Endothelial cell of umbilical vein (primary cell): ENCODE data around the gene CRTAP. TPM values are rescaled to one million over a fixed set of nuclear protein-coding genes. Genes with fewer than 3 reads are reported as not detected.

ENCODE experiments used
- BruUV-seq: library from RNA; stranded (reverse); fragments of 400-500 nt; replicated peaks from 2 replicates; lab custom pipeline; 2021; lab: Mats Ljungman, UMichigan
- CTCF ChIA-PET: fragments of 300-600, 350-600 bp; sonication (Branson Sonifier 250); formaldehyde crosslinking; loops from one replicate; lab custom pipeline; 2021; ENCODE audit warnings: antibody characterized with exemption, inconsistent platforms; lab: Charles Lee
- POLR2A ChIA-PET: fragments of 300-600, 350-600 bp; sonication (Branson Sonifier 250); formaldehyde crosslinking; loops from one replicate; lab custom pipeline; 2021; ENCODE audit warnings: antibody characterized with exemption, inconsistent platforms; lab: Charles Lee
- DNase-seq: peaks from one replicate; pipeline ENCODE4 v3.0.0-alpha.2; 2011; ENCODE audit warnings: low read depth, low spot score
- FAIRE-seq: peaks from 2 replicates; lab custom pipeline; 2011; peaks lifted over from hg19 to GRCh38; lab: Jason Lieb, UNC
- H2AFZ ChIP-seq: 2 replicates; pipeline ENCODE4 v1.6.0; 2012; ENCODE audit warnings: low read depth, low read length, control low read depth, inconsistent platforms
- H3K27ac ChIP-seq: 2 replicates; pipeline ENCODE4 v1.5.1; 2011; ENCODE audit warnings: low read depth, mild to moderate bottlenecking, control low read depth, low read length, moderate library complexity; ENCODE audit not compliant: insufficient read depth
- H3K27me3 ChIP-seq, 2 experiments: 2 replicates each; pipeline versions ENCODE4 v1.6.0 to v1.6.1; 2011; ENCODE audit warnings: low read length in 2 of 2, mixed read lengths in 1 of 2; ENCODE audit not compliant: control insufficient read depth in 2 of 2, insufficient read depth in 2 of 2
- H3K36me3 ChIP-seq, 2 experiments: 2 replicates in 1 of 2; 3 replicates in 1 of 2; pipeline ENCODE4 v1.5.1; 2011; ENCODE audit warnings: low read length in 2 of 2, mild to moderate bottlenecking in 1 of 2, moderate library complexity in 1 of 2; ENCODE audit not compliant: control insufficient read depth in 2 of 2, insufficient read depth in 2 of 2; ENCODE audit errors: extremely low read depth in 1 of 2
- H3K4me1 ChIP-seq: 3 replicates; pipeline ENCODE4 v1.5.1; 2011; ENCODE audit warnings: mild to moderate bottlenecking, low read length; ENCODE audit not compliant: control insufficient read depth, insufficient read depth; ENCODE audit errors: extremely low read depth
- H3K4me2 ChIP-seq: 2 replicates; pipeline ENCODE4 v1.6.1; 2011; ENCODE audit warnings: low read length, control low read depth, mixed read lengths; ENCODE audit not compliant: insufficient read depth
- H3K4me3 ChIP-seq, 3 experiments: fragments of 200-600 bp in 1 of 3; sonication (generic), shearing (Covaris generic) in 1 of 3; replicated peaks in 1 of 3; 2 replicates each; pipeline ENCODE4 v1.5.1; 2011 to 2016; ENCODE audit warnings: control low read depth in 3 of 3, low read length in 3 of 3, mild to moderate bottlenecking in 2 of 3, inconsistent platforms in 1 of 3, low read depth in 1 of 3, moderate library complexity in 1 of 3; ENCODE audit not compliant: insufficient read depth in 1 of 3
- H3K79me2 ChIP-seq: 2 replicates; pipeline ENCODE4 v1.6.0; 2012; ENCODE audit warnings: low read length, inconsistent platforms; ENCODE audit not compliant: control insufficient read depth, insufficient read depth
- H3K9ac ChIP-seq: replicated peaks from 2 replicates; pipeline ENCODE3; 2011; ENCODE audit warnings: low read length, control low read depth; ENCODE audit not compliant: insufficient read depth; ENCODE audit errors: extremely low read depth
- H3K9me1 ChIP-seq: replicated peaks from 3 replicates; pipeline ENCODE4 v1.6.0; 2011; ENCODE audit warnings: mild to moderate bottlenecking, low read length; ENCODE audit not compliant: control insufficient read depth, insufficient read depth; ENCODE audit errors: extremely low read depth
- H3K9me3 ChIP-seq: replicated peaks from 2 replicates; pipeline ENCODE4 v1.5.1; 2012; ENCODE audit warnings: low read length, inconsistent platforms; ENCODE audit not compliant: control insufficient read depth, insufficient read depth
- H4K20me1 ChIP-seq: replicated peaks from 2 replicates; pipeline ENCODE3; 2011; ENCODE audit warnings: mild to moderate bottlenecking, low read length; ENCODE audit not compliant: control insufficient read depth, insufficient read depth; ENCODE audit errors: extremely low read depth
- CTCF ChIP-seq, 2 donors: IDR thresholded peaks; 1 replicate in 1 of 2; 2 replicates in 1 of 2; pipeline ENCODE4 v1.5.1; 2011; ENCODE audit warnings: low read length in 2 of 2, mild to moderate bottlenecking in 2 of 2, moderate library complexity in 2 of 2, control low read depth in 1 of 2, inconsistent platforms in 1 of 2, low read depth in 1 of 2; ENCODE audit not compliant: insufficient read depth in 1 of 2; ENCODE audit errors: extremely low read depth in 1 of 2
- EZH2 ChIP-seq: IDR thresholded peaks from 2 replicates; pipeline ENCODE4 v1.6.1; 2012; ENCODE audit warnings: borderline replicate concordance, low read depth, mild to moderate bottlenecking, moderate library complexity, low read length, inconsistent platforms; ENCODE audit not compliant: severe bottlenecking
- FOS ChIP-seq: IDR thresholded peaks from 2 replicates; pipeline ENCODE4 v1.6.1; 2011; ENCODE audit warnings: mild to moderate bottlenecking, low read length, moderate library complexity, borderline replicate concordance; ENCODE audit not compliant: insufficient read depth
- GATA2 ChIP-seq: IDR thresholded peaks from 2 replicates; pipeline ENCODE4 v1.7.0; 2011; ENCODE audit warnings: low read depth, mild to moderate bottlenecking, moderate library complexity, mixed read lengths, low read length; ENCODE audit not compliant: insufficient read length, insufficient read depth
- JUN ChIP-seq: IDR thresholded peaks from 2 replicates; pipeline ENCODE4 v1.6.1; 2011; ENCODE audit warnings: borderline replicate concordance, low read depth; ENCODE audit not compliant: insufficient read length, insufficient read depth
- MAX ChIP-seq: IDR thresholded peaks from 2 replicates; pipeline ENCODE4 v1.6.1; 2011; ENCODE audit not compliant: insufficient read depth, insufficient read length
- MYC ChIP-seq: IDR thresholded peaks from one replicate; pipeline ENCODE4 v1.6.1; 2011; ENCODE audit warnings: mild to moderate bottlenecking, low read depth, low read length
- POLR2A ChIP-seq: IDR thresholded peaks from 2 replicates; pipeline ENCODE4 v1.6.1; 2012; ENCODE audit warnings: low read depth, mild to moderate bottlenecking, control low read depth, low read length
- POLR2AphosphoS5 ChIP-seq: IDR thresholded peaks from 2 replicates; pipeline ENCODE4 v1.6.1; 2012; ENCODE audit warnings: low read depth, mild to moderate bottlenecking, control low read depth, low read length, moderate library complexity; ENCODE audit not compliant: insufficient read depth
- dilution Hi-C: fragments of 300-500 bp; cut with MboI; formaldehyde crosslinking; loops from one replicate; pipeline ENCODE4 v1.15.0; 2019; ENCODE audit warnings: low sequenced_read_pairs; ENCODE audit not compliant: extremely low pct_ligation_motif_present
- intact Hi-C: fragments of 100-400 bp; cut with micrococcal nuclease; formaldehyde crosslinking; loops from one replicate; pipeline ENCODE4 v1.10.0; 2022
- polyA plus RNA-seq, 4 experiments: library from polyadenylated mRNA; depleted of rRNA in 3 of 4; stranded (reverse) in 3 of 4; unstranded in 1 of 4; fragments of >200 nt; gene quantifications; 2 replicates each; pipeline versions ENCODE4 v1.2.1 to v1.2.3, GENCODE V29; 2011 to 2012; ENCODE audit warnings: missing spikeins in 1 of 4
- total RNA-seq: library from RNA; stranded (reverse); gene quantifications from 2 replicates; pipeline ENCODE4 v1.2.3, GENCODE V29; 2021

CRTAP gene
- total and polyA plus RNA-seq, 2 donors (not counting 3 experiments of a cell fraction or from before 2014, with no cell fraction given), result 204 to 213 TPM

- TF ChIP-seq CTCF (IDR thresholded peaks at IDR 0.05; ENCODE audit: extremely low read depth in 1 of 2, insufficient read depth in 1 of 2, low read depth in 1 of 2, low read length in 2 of 2) (no peak), POLR2A (no peak), MYC (no peak), GATA2 (no peak), MAX (no peak), EZH2 (no peak), POLR2AphosphoS5 (no peak), JUN (no peak), FOS (no peak)
- Histone ChIP-seq H2AFZ (no peak overlapping the region), H3K4me3 (no peak overlapping the region), H3K27me3 (no peaks in the 10 kb centered on the region), H3K36me3 (no peaks in the 10 kb centered on the region), H3K79me2 (peaks cover 15% of the 10 kb centered on the region), H3K27ac (no peak overlapping the region), H3K4me1 (peaks cover 6% of the 10 kb centered on the region), H3K9ac (no peak overlapping the region), H4K20me1 (no peaks in the 10 kb centered on the region), H3K9me3 (no peaks in the 10 kb centered on the region), H3K9me1 (no peaks in the 10 kb centered on the region), H3K4me2 (no peak overlapping the region)
- intact Hi-C loops (no loop called here), dilution Hi-C loops (no loop called here)
- POLR2A ChIA-PET, result no interaction called here
- CTCF ChIA-PET, result interaction anchor here (1.4 to 5.3 kb wide), 3 partner anchors 10 to 274 kb away, joined by 4 to 19 read pairs (median 4); partner anchors contain the start of gene CRTAP
- FAIRE-seq (no peak), DNase-seq (no peak)
- no TSS peak for BruUV-seq
Observed at GRCh38 chr3:33099109-33099645, 14.6 kb upstream of the CRTAP start.
